Measurements from ENCODE around the gene TSHZ2. TPM values are rescaled to one million over a fixed set of nuclear protein-coding genes. Genes with fewer than 3 reads are reported as not detected.

The TSHZ2 gene
- total RNA-seq, 1 experiment from 2014 or later: 2.3 TPM

- DNase-seq (ENCODE audit: unreplicated experiment): no peak
- BruUV-seq (replicated peaks): no TSS peak
- TF ChIP-seq CTCF (IDR thresholded peaks at IDR 0.05; ENCODE audit: unreplicated experiment): no peak
- Mint-ChIP-seq H3K4me3 (ENCODE audit: unreplicated experiment) (no peak overlapping the region), H3K9me3 (ENCODE audit: unreplicated experiment) (peaks cover 8% of the 10 kb centered on the region), H3K36me3 (ENCODE audit: insufficient read depth, unreplicated experiment) (peaks cover 4% of the 10 kb centered on the region), H3K27me3 (ENCODE audit: insufficient read depth, unreplicated experiment) (no peaks in the 10 kb centered on the region), H3K27ac (ENCODE audit: low read depth, unreplicated experiment) (peak overlapping the region; percentile 74), H3K4me1 (ENCODE audit: insufficient read depth, unreplicated experiment) (peaks cover 12% of the 10 kb centered on the region)
- intact Hi-C loops (cut with micrococcal nuclease): no loop called here
- POLR2A ChIA-PET: interaction anchor here (0.6 to 1.7 kb wide), 7 partner anchors 10 to 1290 kb away, joined by 3 to 7 read pairs (median 3); no protein-coding TSS in a partner anchor
- CTCF ChIA-PET: interaction anchor here (0.6 to 1.9 kb wide), 4 partner anchors 9 to 797 kb away, joined by 3 to 7 read pairs (median 3); no protein-coding TSS in a partner anchor
Observed at GRCh38 chr20:53071833-53072232, 99.7 kb downstream of the TSHZ2 start.

- H3K27me3 Mint-ChIP-seq (ENCODE audit: insufficient read depth, unreplicated experiment): no peaks in the 10 kb centered on the region
- no peak overlapping the region for H3K4me3 Mint-ChIP-seq (ENCODE audit: unreplicated experiment)
- H3K9me3 Mint-ChIP-seq (ENCODE audit: unreplicated experiment): peaks cover 8% of the 10 kb centered on the region
- ChIA-PET CTCF (interaction anchor here (0.6 kb wide), 2 partner anchors 70 to 138 kb away, joined by 3 read pairs; no protein-coding TSS in a partner anchor), POLR2A (interaction anchor here (0.7 to 1.7 kb wide), 3 partner anchors 10 to 131 kb away, joined by 3 to 6 read pairs (median 4); no protein-coding TSS in a partner anchor)
- H3K4me1 Mint-ChIP-seq (ENCODE audit: insufficient read depth, unreplicated experiment): peaks cover 12% of the 10 kb centered on the region
- DNase-seq (ENCODE audit: unreplicated experiment): no peak
- BruUV-seq (replicated peaks): no TSS peak
- H3K36me3 Mint-ChIP-seq (ENCODE audit: insufficient read depth, unreplicated experiment): no peaks in the 10 kb centered on the region
- no peak for TF ChIP-seq CTCF (IDR thresholded peaks at IDR 0.05; ENCODE audit: unreplicated experiment)
- no peak overlapping the region for H3K27ac Mint-ChIP-seq (ENCODE audit: low read depth, unreplicated experiment)
- intact Hi-C loops (cut with micrococcal nuclease): no loop called here
Observed at GRCh38 chr20:53072923-53073579, 100.9 kb downstream of the TSHZ2 start.

GRCh38 chr20:53073636-53074415, 101.7 kb downstream of the TSHZ2 start:
- Mint-ChIP-seq H3K36me3 (ENCODE audit: insufficient read depth, unreplicated experiment) (no peaks in the 10 kb centered on the region), H3K9me3 (ENCODE audit: unreplicated experiment) (peaks cover 8% of the 10 kb centered on the region), H3K27me3 (ENCODE audit: insufficient read depth, unreplicated experiment) (no peaks in the 10 kb centered on the region), H3K4me3 (ENCODE audit: unreplicated experiment) (no peak overlapping the region), H3K4me1 (ENCODE audit: insufficient read depth, unreplicated experiment) (peaks cover 12% of the 10 kb centered on the region), H3K27ac (ENCODE audit: low read depth, unreplicated experiment) (no peak overlapping the region)
- ChIA-PET POLR2A (interaction anchor here (0.7 to 1.7 kb wide), 9 partner anchors 9 to 131 kb away, joined by 3 to 6 read pairs (median 3); no protein-coding TSS in a partner anchor), CTCF (interaction anchor here (0.6 to 1.1 kb wide), 3 partner anchors 70 to 137 kb away, joined by 3 read pairs; no protein-coding TSS in a partner anchor)
- no peak for DNase-seq (ENCODE audit: unreplicated experiment)
- no TSS peak for BruUV-seq (replicated peaks)
- no peak for TF ChIP-seq CTCF (IDR thresholded peaks at IDR 0.05; ENCODE audit: unreplicated experiment)
- intact Hi-C loops (cut with micrococcal nuclease): no loop called here

GRCh38 chr20:53074811-53075314, 102.7 kb downstream of the TSHZ2 start:
- BruUV-seq (replicated peaks): no TSS peak
- H3K27me3 Mint-ChIP-seq (ENCODE audit: insufficient read depth, unreplicated experiment): no peaks in the 10 kb centered on the region
- CTCF ChIA-PET: interaction anchor here (0.5 to 1.1 kb wide), 3 partner anchors 73 to 803 kb away, joined by 3 read pairs; no protein-coding TSS in a partner anchor

More at GRCh38 chr20:53074811-53075314, 102.7 kb downstream of the TSHZ2 start:
- Mint-ChIP-seq H3K4me3 (ENCODE audit: unreplicated experiment) (no peak overlapping the region), H3K9me3 (ENCODE audit: unreplicated experiment) (peaks cover 8% of the 10 kb centered on the region), H3K27ac (ENCODE audit: low read depth, unreplicated experiment) (no peak overlapping the region), H3K4me1 (ENCODE audit: insufficient read depth, unreplicated experiment) (peaks cover 12% of the 10 kb centered on the region), H3K36me3 (ENCODE audit: insufficient read depth, unreplicated experiment) (no peaks in the 10 kb centered on the region)
- POLR2A ChIA-PET: interaction anchor here (0.6 to 1.7 kb wide), 9 partner anchors 12 to 132 kb away, joined by 3 to 4 read pairs (median 3); no protein-coding TSS in a partner anchor
- peak; percentile 55 for DNase-seq (ENCODE audit: unreplicated experiment)
- no peak for TF ChIP-seq CTCF (IDR thresholded peaks at IDR 0.05; ENCODE audit: unreplicated experiment)
- intact Hi-C loops (cut with micrococcal nuclease): no loop called here
